Measurements from ENCODE around the gene GGACT. TPM values are rescaled to one million over a fixed set of nuclear protein-coding genes. Genes with fewer than 3 reads are reported as not detected.

GGACT gene
- total and polyA plus RNA-seq, 2 experiments from 2014 or later = 0.24 to 1.0 TPM

- Histone ChIP-seq H3K79me2 (replicated peaks; ENCODE audit: insufficient read depth) (no peaks in the 10 kb centered on the region), H2AFZ (no peak overlapping the region), H3K9me2 (ENCODE audit: insufficient read depth) (no peaks in the 10 kb centered on the region), H3K4me3 (no peak overlapping the region), H3K36me3 (ENCODE audit: insufficient read depth) (no peaks in the 10 kb centered on the region), H4K20me1 (replicated peaks; ENCODE audit: insufficient read depth) (no peaks in the 10 kb centered on the region), H3K27ac (ENCODE audit: low read depth) (peak overlapping the region; percentile 82), H3K4me1 (ENCODE audit: insufficient read depth) (peaks cover 44% of the 10 kb centered on the region), H3F3A (replicated peaks; ENCODE audit: low read depth) (no peaks in the 10 kb centered on the region; the same call in 1 of the 2 replicates), H3K27me3 (ENCODE audit: insufficient read depth) (no peaks in the 10 kb centered on the region), H3K4me2 (peak overlapping the region; percentile 1; the same call in 1 of the 2 replicates)
- Mint-ChIP-seq H3K27ac (peak overlapping the region; percentile 78), H3K4me1 (peaks cover 67% of the 10 kb centered on the region), H3K36me3 (ENCODE audit: low read depth) (no peaks in the 10 kb centered on the region; the same call in 1 of the 3 replicates), H3K27me3 (ENCODE audit: insufficient read depth, low read depth, poor library complexity) (peaks cover 3% of the 10 kb centered on the region), H3K4me3 (no peak overlapping the region), H3K9me3 (no peaks in the 10 kb centered on the region)
- ATAC-seq (no peak), DNase-seq (ENCODE audit: low spot score) (no peak)
- TF ChIP-seq NANOG (IDR thresholded peaks at IDR 0.05; ENCODE audit: borderline replicate concordance) (no peak), CREB1 (CRISPR knock-in tag; IDR thresholded peaks at IDR 0.05; ENCODE audit: low read depth) (no peak), JUNB (IDR thresholded peaks at IDR 0.05; ENCODE audit: unreplicated experiment) (no peak), EZH2phosphoT487 (IDR thresholded peaks at IDR 0.05; ENCODE audit: unreplicated experiment) (no peak), EZH2 (IDR thresholded peaks at IDR 0.05; ENCODE audit: low read depth, unreplicated experiment) (no peak), ZNF462 (CRISPR knock-in tag; IDR thresholded peaks at IDR 0.05) (no peak), CTCF (conservative IDR thresholded peaks at IDR 0.05; ENCODE audit: low read depth in 2 of 2) (no peak), REST (IDR thresholded peaks at IDR 0.05; ENCODE audit: unreplicated experiment) (no peak), ZNF114 (CRISPR knock-in tag; IDR thresholded peaks at IDR 0.05) (no peak), POLR2AphosphoS5 (IDR thresholded peaks at IDR 0.05; ENCODE audit: low read depth) (no peak)
Observed at GRCh38 chr13:100508996-100509395, 79.6 kb downstream of the GGACT start.

Measured in GM23338 (cell line).